WTC11 (cell line): ENCODE results near the gene EXOSC5. TPM values are rescaled to one million over a fixed set of nuclear protein-coding genes. Genes with fewer than 3 reads are reported as not detected.

Experiments
- ATAC-seq: fragments of 200-7000 bp; cut with Tn5 transposase; 2 replicates; pipeline ENCODE4 v1.10.0; 2021; ENCODE audit warnings: mild to moderate bottlenecking, moderate library complexity
- CTCF ChIA-PET: fragments of 300-600 bp; sonication (Branson Sonifier 250); formaldehyde crosslinking; loops from one replicate; lab custom pipeline; 2021; ENCODE audit warnings: antibody characterized with exemption; lab: Charles Lee
- POLR2A ChIA-PET: fragments of 350-600 bp; sonication (Branson Sonifier 250); formaldehyde crosslinking; loops from one replicate; lab custom pipeline; 2021; ENCODE audit warnings: antibody characterized with exemption; lab: Charles Lee
- DNase-seq: peaks from one replicate; pipeline ENCODE4 v3.0.0; 2021; ENCODE audit warnings: low spot score
- H3K27ac Mint-ChIP-seq: 2 replicates; pipeline ENCODE4 v1.8.0; 2021; ENCODE audit warnings: mixed read lengths
- H3K27me3 Mint-ChIP-seq: 2 replicates; pipeline ENCODE4 v1.8.0; 2021; ENCODE audit warnings: low read depth, mild to moderate bottlenecking, moderate library complexity, mixed read lengths
- H3K36me3 Mint-ChIP-seq: 2 replicates; pipeline ENCODE4 v1.8.0; 2021; ENCODE audit warnings: mixed read lengths
- H3K4me1 Mint-ChIP-seq: 2 replicates; pipeline ENCODE4 v1.8.0; 2022; ENCODE audit warnings: mixed read lengths
- H3K4me3 Mint-ChIP-seq: 2 replicates; pipeline ENCODE4 v1.8.0; 2021; ENCODE audit warnings: mild to moderate bottlenecking, moderate library complexity, mixed read lengths
- H3K9me3 Mint-ChIP-seq: 2 replicates; pipeline ENCODE4 v1.8.0; 2021; ENCODE audit warnings: mixed read lengths
- ARID4B ChIP-seq: sonication (generic); formaldehyde crosslinking; IDR thresholded peaks from 2 replicates; pipeline ENCODE4 v1.8.0; 2023; ENCODE audit warnings: missing genetic modification reagents, mild to moderate bottlenecking, borderline replicate concordance
- CREB1 ChIP-seq: sonication (generic); formaldehyde crosslinking; IDR thresholded peaks from 2 replicates; pipeline ENCODE4 v1.8.0; 2023; ENCODE audit warnings: mild to moderate bottlenecking, missing genetic modification reagents
- HMGXB4 ChIP-seq: sonication (generic); formaldehyde crosslinking; IDR thresholded peaks from 2 replicates; pipeline ENCODE4 v1.8.1; 2023; ENCODE audit warnings: mild to moderate bottlenecking, moderate library complexity, missing genetic modification reagents
- IRF2 ChIP-seq: sonication (generic); formaldehyde crosslinking; IDR thresholded peaks from 2 replicates; pipeline ENCODE4 v1.8.0; 2022; ENCODE audit warnings: low read depth, missing genetic modification reagents, borderline replicate concordance
- MLX ChIP-seq: sonication (generic); formaldehyde crosslinking; IDR thresholded peaks from 2 replicates; pipeline ENCODE4 v1.8.1; 2023; ENCODE audit warnings: mild to moderate bottlenecking, missing genetic modification reagents, moderate library complexity
- MYBL2 ChIP-seq: sonication (generic); formaldehyde crosslinking; IDR thresholded peaks from 2 replicates; pipeline ENCODE4 v1.8.1; 2023; ENCODE audit warnings: mild to moderate bottlenecking, moderate library complexity, missing genetic modification reagents
- PRDM15 ChIP-seq: sonication (generic); formaldehyde crosslinking; IDR thresholded peaks from 2 replicates; pipeline ENCODE4 v1.8.0; 2022; ENCODE audit warnings: missing genetic modification reagents
- RORB ChIP-seq: fragments of 250-450 bp; sonication (Bioruptor Pico); IDR thresholded peaks from 2 replicates; pipeline ENCODE4 v1.9.0; 2021; ENCODE audit warnings: mild to moderate bottlenecking
- SMAD4 ChIP-seq: sonication (generic); formaldehyde crosslinking; IDR thresholded peaks from 2 replicates; pipeline ENCODE4 v1.8.0; 2022; ENCODE audit warnings: mild to moderate bottlenecking, missing genetic modification reagents
- TCF7 ChIP-seq: sonication (generic); formaldehyde crosslinking; IDR thresholded peaks from 2 replicates; pipeline ENCODE4 v1.8.0; 2022; ENCODE audit warnings: mild to moderate bottlenecking, low read depth, missing genetic modification reagents, moderate library complexity
- TEAD4 ChIP-seq: sonication (generic); formaldehyde crosslinking; IDR thresholded peaks from 2 replicates; pipeline ENCODE4 v1.8.0; 2022; ENCODE audit warnings: mild to moderate bottlenecking, missing genetic modification reagents
- USF2 ChIP-seq: sonication (generic); formaldehyde crosslinking; IDR thresholded peaks from 2 replicates; pipeline ENCODE4 v1.8.1; 2023; ENCODE audit warnings: mild to moderate bottlenecking, missing genetic modification reagents, moderate library complexity
- ZBTB21 ChIP-seq: sonication (generic); formaldehyde crosslinking; IDR thresholded peaks from 2 replicates; pipeline ENCODE4 v1.8.1; 2023; ENCODE audit warnings: mild to moderate bottlenecking, missing genetic modification reagents, borderline replicate concordance
- ZMAT4 ChIP-seq: fragments of 250-450 bp; sonication (Bioruptor Pico); IDR thresholded peaks from 2 replicates; pipeline ENCODE4 v1.9.0; 2021; ENCODE audit warnings: mild to moderate bottlenecking
- ZNF232 ChIP-seq: sonication (generic); formaldehyde crosslinking; IDR thresholded peaks from 2 replicates; pipeline ENCODE4 v1.8.0; 2022; ENCODE audit warnings: mild to moderate bottlenecking, missing genetic modification reagents
- ZNF512 ChIP-seq: sonication (generic); formaldehyde crosslinking; IDR thresholded peaks from 2 replicates; pipeline ENCODE4 v1.8.1; 2022; ENCODE audit warnings: missing genetic modification reagents, borderline replicate concordance
- total RNA-seq: library from RNA; stranded (reverse); gene quantifications from 3 replicates; pipeline ENCODE4 v1.2.3, GENCODE V29; 2021

EXOSC5 gene
- total RNA-seq, 1 experiment from 2014 or later, result 56.4 TPM

GRCh38 chr19:41362143-41362847, 34.9 kb downstream of the EXOSC5 start:
- CTCF ChIA-PET, result interaction anchor here (0.6 to 4.4 kb wide), 3 partner anchors 9 to 251 kb away, joined by 3 to 103 read pairs (median 4); partner anchors contain the start of gene TGFB1
- H3K36me3 Mint-ChIP-seq, result no peaks in the 10 kb centered on the region
- TF ChIP-seq ZNF512 (CRISPR knock-in tag) (no peak), HMGXB4 (CRISPR knock-in tag) (no peak), SMAD4 (CRISPR knock-in tag) (no peak), RORB (CRISPR knock-in tag) (no peak), PRDM15 (CRISPR knock-in tag) (no peak), TCF7 (CRISPR knock-in tag) (no peak), ZBTB21 (CRISPR knock-in tag) (no peak)
- POLR2A ChIA-PET, result interaction anchor here (1.7 kb wide), 1 partner anchor 52 kb away, joined by 5 read pairs; the partner anchor contains the start of gene CCDC97
- ATAC-seq (no peak), DNase-seq (no peak)
- H3K4me3 Mint-ChIP-seq, result peak overlapping the region; percentile 90; the same call in 1 of the 2 replicates
- H3K27ac Mint-ChIP-seq, result no peak overlapping the region
- H3K9me3 Mint-ChIP-seq, result no peaks in the 10 kb centered on the region
- no peaks in the 10 kb centered on the region for H3K27me3 Mint-ChIP-seq
- H3K4me1 Mint-ChIP-seq, result peaks cover 6% of the 10 kb centered on the region; the same call in 1 of the 2 replicates

GRCh38 chr19:41359741-41360140, 37.4 kb downstream of the EXOSC5 start:
- DNase-seq, result no peak
- peaks cover 6% of the 10 kb centered on the region for H3K27me3 Mint-ChIP-seq
- ChIA-PET CTCF (no interaction called here), POLR2A (no interaction called here)
- H3K36me3 Mint-ChIP-seq, result no peaks in the 10 kb centered on the region
- H3K9me3 Mint-ChIP-seq, result no peaks in the 10 kb centered on the region
- H3K4me3 Mint-ChIP-seq, result no peak overlapping the region
- ATAC-seq, result no peak
- H3K27ac Mint-ChIP-seq, result no peak overlapping the region
- TF ChIP-seq CREB1 (CRISPR knock-in tag), result no peak
- TF ChIP-seq TEAD4 (CRISPR knock-in tag), result no peak
- TF ChIP-seq, all 79 proteins: peak for 0
- H3K4me1 Mint-ChIP-seq, result peaks cover 6% of the 10 kb centered on the region; the same call in 1 of the 2 replicates

- Mint-ChIP-seq H3K9me3 (no peaks in the 10 kb centered on the region), H3K27ac (no peak overlapping the region), H3K4me1 (peaks cover 3% of the 10 kb centered on the region; the same call in 1 of the 2 replicates), H3K27me3 (peaks cover 17% of the 10 kb centered on the region), H3K4me3 (no peak overlapping the region), H3K36me3 (no peaks in the 10 kb centered on the region)
- ATAC-seq (no peak), DNase-seq (no peak)
- CTCF ChIA-PET, result interaction anchor here (1.0 to 1.3 kb wide), 2 partner anchors 8 to 9 kb away, joined by 3 read pairs; no protein-coding TSS in a partner anchor
- POLR2A ChIA-PET, result no interaction called here
- no peak for TF ChIP-seq ARID4B (CRISPR knock-in tag)
- no peak for TF ChIP-seq MLX (CRISPR knock-in tag)
- TF ChIP-seq ZNF232 (CRISPR knock-in tag), result no peak
- TF ChIP-seq ZMAT4 (CRISPR knock-in tag), result no peak
- TF ChIP-seq MYBL2 (CRISPR knock-in tag), result no peak
- no peak for TF ChIP-seq USF2 (CRISPR knock-in tag)
- no peak for TF ChIP-seq IRF2 (CRISPR knock-in tag)
- TF ChIP-seq ZBTB21 (CRISPR knock-in tag), result no peak
Measured at GRCh38 chr19:41357746-41358145, 39.4 kb downstream of the EXOSC5 start.
